Measurements from ENCODE around the gene CLASP1. TPM values are rescaled to one million over a fixed set of nuclear protein-coding genes. Genes with fewer than 3 reads are reported as not detected.

The CLASP1 gene
- total RNA-seq, 1 experiment from 2014 or later = 36.6 TPM

GRCh38 chr2:121287956-121288355, 361.3 kb downstream of the CLASP1 start:
- DNase-seq (ENCODE audit: low spot score) = no peak

Other genes with a start within 250 kb of the CLASP1 start
- gene RNU4ATAC, start 118.6 kb downstream of the CLASP1 start, total RNA-seq (2014; rRNA removed; shearing (Covaris generic)) = under 0.01 TPM in 1 of 2 replicates, not detected in the other
- 83.4 and 147 TPM in 2 replicates for gene NIFK, start 87.4 kb upstream of the CLASP1 start, total RNA-seq (2014; rRNA removed; shearing (Covaris generic))
- gene TSN, start 106.2 kb upstream of the CLASP1 start, total RNA-seq (2014; rRNA removed; shearing (Covaris generic)) = 114 and 144 TPM in 2 replicates

Data from A172 (cell line).